NCI-H82 (cell line): ENCODE measurements around the gene CD99.
"Not testable (repeated sequence)": the region's sequence is repeated elsewhere in the genome, so short reads cannot be mapped to it uniquely, and the experiment has no call there.

Experiments
- DNase-seq: peaks from one replicate; lab custom pipeline; 2025; lab: John Stamatoyannopoulos, UW

CD99 gene

DNA sequence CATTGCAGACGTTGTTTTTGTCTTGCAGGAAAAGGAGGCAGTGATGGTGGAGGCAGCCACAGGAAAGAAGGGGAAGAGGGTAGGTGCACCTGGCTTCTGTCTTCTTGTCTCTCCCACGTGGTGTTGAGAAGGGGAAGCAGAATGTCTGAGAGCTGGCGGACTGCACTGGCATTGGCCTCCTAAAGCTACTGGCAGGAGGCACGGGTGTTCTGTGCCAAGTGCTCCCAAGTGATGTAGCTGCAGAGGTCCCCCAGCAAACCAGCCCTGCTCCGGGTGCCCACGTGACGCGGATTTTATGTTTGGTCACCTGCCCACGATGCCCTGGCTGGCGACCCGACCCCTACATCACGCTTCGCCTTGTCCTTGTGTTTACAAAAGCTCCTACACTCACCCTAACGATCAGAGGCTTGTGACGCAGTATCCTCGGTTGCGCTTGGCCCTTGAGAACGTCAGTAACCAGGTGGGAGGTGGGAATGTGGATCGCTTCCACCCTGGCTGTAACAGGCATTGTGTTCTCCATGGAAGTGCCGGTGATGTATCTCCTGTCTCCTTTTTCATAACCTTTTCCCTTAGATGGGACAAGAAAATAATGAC is 32.3 kb downstream of the CD99 start:
- no peak for DNase-seq

DNA sequence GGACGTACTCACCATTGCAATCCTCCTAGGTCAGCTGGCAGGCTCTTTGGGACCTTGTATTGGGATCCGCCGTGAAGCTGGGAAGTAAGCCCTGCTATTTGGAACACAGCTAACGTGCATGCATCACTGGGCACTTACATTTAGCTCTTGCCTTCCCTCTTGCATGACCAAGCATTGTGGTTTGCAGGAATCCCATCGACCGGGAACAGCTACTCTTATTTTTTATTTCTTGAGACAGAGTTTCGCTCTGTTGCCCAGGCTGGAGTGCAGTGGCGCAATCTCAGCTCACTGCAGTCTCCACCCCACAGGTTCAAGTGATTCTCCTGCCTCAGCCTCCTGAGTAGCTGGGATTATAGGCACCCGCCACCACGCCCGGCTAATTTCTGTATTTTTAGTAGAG is 36.2 kb downstream of the CD99 start:
- not testable (repeated sequence) for DNase-seq

DNA sequence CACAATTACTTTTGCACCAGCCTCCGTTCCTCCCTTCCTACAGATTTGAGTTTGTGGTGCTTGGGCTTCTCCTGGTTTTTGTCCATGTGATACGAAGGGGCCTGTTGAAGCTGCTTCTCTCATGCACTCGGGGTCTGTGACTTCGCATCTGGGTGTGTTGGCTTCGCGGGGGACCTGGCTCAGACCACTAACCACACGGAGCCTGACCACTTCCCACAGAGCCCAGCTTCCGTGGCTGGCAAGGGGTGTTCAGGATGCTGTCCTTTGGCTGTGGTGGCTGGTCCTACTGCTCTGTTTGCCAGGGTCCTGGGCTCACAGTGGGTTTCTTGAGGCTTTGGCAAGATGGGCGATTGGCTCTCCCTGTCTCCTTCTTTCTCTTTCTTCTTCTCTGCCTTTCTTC is 41.0 kb downstream of the CD99 start:
- no peak for DNase-seq

DNA sequence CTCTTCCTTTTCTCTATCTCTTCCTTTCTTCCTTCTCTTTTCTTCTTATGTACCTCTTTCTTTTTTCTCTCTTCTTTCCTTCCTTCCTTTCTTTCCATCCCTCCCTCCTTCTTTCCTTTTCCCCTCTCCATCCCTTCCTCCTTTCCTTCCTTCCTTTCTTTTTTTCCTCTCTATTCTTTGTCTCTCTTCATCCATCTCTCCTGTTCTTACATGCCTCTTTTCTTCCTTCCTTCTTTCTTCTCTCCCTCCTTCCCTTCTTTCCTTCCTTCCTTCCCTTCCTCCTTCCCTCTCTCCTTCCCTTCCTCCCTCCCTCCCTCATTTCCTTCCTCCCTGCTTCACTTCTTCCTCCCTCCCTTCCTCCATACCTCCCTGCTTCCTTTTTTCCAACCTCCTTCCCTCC is 41.6 kb downstream of the CD99 start:
- no peak for DNase-seq

DNA sequence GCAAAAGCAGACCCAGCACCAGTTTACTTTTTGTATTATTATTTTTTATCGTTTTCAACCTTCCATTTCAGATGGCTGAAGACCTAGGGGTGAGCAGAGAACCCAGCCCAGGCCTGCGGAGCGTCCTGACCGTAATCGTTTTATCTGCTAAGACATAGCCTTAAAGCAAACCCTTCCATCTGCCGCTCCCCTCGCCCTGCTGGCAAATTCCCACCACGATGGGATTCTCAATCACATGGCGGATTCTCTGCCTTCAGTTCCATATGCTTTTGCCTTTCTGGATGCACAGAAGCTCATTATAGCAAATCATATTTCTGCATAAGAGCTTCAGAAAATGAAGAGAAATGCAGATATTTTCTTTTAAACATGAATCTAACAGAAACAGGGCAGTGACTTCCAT is 42.2 kb downstream of the CD99 start:
- no peak for DNase-seq

DNA sequence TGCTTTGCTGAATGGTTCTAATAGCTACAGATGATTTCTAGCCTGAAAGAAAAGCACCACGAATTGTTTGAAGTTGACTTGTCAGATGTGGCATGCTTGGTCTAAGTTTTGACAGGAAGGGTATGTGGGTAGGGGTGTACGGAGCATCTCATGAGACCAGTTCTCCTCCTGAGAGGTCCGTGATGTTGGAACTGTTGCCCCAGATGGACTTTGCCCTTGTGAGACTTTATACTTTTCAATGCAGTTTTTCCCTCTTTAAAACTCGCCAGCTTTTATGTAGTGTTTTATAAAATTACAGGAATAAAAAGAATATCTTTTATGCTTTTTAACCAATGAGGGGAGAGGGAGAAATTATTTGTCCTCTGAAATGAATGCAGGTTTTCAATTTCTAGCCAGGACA is 44.2 kb downstream of the CD99 start:
- no peak for DNase-seq

DNA sequence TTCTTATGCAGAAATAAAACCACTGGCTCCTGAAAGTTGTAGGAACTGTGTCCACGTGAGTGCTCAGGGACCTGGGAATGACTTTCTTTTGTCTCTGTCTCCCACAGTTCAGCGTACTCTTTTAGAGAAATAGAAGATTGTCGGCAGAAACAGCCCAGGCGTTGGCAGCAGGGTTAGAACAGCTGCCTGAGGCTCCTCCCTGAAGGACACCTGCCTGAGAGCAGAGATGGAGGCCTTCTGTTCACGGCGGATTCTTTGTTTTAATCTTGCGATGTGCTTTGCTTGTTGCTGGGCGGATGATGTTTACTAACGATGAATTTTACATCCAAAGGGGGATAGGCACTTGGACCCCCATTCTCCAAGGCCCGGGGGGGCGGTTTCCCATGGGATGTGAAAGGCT is 49.6 kb downstream of the CD99 start:
- no peak for DNase-seq

DNA sequence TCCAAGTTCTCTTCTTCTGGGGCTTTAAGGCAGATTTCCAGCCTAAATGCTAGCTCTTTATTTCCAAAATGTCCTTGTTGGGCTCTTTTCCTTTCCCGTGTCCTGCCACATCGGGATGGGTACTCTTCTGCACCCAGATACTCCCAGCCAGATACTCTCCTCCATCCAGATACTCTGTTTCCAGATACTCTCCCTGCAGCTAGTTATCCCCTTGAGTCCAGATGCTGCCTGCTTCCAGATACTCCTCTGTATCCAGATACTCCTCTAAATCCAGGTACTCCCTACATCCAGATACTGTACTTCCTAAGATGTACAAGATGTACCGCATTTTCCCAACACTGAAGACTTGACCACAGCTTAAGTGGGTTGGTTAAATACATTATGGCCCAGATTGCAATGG is 50.3 kb downstream of the CD99 start:
- DNase-seq = no peak

DNA sequence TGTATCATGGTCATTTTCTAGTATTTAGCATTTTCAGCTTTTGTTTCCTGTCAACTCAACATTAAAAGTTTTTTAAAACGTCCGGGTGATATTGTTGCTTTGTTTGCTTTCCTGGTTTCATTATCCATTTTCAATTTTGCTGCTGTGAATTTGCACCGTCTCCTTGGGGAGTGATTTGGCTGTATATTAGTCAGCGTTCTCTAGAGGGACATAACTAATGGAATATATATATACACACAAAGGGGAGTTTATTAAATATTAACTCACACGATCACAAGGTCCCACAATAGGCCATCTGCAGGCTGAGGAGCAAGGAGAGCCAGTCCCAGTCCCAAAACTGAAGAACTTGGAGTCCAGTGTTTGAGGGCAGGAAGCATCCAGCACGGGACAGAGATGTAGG is 55.2 kb downstream of the CD99 start:
- DNase-seq = not testable (repeated sequence)

DNA sequence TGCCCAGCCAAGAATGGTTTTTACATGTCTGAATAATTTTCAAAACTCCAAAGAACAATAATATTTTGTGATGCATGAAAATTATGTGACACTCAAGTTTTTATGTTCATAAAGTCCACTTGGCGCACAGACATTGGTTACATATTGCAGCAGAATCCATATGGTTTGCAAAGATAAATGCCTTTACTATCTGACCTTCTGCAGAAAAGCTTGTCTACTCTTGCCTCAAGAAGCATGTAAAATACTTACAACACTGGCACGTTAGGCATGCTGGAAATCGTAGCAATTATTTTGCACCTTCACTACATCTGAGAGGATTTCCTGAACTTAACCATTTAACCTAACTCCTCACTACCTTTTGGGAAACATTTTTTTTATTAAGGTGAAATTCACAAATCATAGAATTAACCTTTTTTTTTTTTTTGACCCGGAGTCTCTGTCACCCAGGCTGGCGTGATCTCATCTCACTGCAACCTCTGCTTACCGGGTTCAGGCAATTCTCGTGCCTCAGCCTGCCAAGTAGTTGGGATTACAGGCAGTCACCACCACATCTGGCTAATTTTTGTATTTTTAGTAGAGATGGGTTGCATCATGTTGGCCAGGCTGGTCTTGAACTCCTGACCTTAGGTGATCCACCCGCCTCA is 57.2 kb downstream of the CD99 start:
- DNase-seq = no peak

DNA sequence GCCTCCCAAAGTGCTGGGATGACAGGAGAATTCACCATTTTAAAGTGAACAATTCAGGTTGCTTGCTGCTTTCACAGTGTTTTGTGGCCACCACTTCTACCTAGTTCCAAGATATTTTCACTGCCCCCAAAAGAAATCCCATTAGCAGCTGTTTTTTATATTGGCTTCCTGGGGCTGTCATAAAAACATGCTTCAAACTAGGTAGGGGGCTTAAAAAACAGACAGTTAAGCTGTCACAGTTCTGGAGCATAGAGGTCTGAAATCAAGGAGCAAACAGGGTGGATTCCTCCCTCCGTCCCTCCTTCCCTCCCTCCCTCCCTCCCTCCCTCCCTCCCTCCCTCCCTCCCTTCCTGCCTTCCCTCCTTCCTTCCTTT is 57.7 kb downstream of the CD99 start:
- DNase-seq = no peak

DNA sequence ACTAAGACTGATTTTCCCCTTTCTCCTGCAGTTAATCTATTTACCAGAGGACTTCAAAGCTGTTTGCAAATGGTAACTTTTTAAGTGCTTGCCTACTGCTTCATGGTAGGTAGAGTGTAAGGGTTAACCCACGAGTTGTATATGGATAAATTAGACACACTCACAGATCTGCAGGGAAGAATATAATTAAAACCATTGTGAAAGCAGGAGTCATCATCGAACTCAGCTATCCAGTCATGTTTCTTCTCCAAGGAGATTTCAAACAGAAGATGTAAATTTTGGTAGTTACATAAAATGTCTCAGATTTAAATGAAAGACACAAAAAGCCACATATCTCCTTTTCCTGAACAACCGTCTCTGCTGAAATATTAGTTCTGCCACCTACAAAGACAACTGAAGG is 60.2 kb downstream of the CD99 start:
- no peak for DNase-seq

DNA sequence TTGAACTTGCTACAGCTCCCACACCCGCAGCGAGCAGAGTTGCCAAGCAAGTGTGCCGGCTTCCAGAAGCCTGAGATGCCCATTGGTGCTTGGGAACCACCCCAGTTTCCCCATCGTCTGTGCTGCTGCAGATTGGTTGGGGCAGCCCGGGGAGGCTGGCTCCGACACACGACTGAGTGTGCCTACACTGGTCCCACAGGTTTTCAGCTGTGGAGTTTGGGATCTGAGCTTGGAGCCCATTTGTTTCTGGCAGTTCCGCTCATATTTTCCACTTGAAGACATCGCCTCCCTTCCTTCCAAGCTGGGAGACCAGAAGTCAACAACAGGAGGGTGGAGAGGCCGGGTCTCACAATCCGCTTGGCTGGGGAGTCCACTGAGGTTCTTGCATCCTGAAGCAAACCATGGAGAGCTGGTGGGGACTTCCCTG is 60.8 kb downstream of the CD99 start, which contains the start of gene XG:
Gene XG, plus strand, starts transcription at position 167 of the 427 bp plus-strand sequence. Its CDS starts 235 bp downstream, at position 402.
- not testable (repeated sequence) for DNase-seq

DNA sequence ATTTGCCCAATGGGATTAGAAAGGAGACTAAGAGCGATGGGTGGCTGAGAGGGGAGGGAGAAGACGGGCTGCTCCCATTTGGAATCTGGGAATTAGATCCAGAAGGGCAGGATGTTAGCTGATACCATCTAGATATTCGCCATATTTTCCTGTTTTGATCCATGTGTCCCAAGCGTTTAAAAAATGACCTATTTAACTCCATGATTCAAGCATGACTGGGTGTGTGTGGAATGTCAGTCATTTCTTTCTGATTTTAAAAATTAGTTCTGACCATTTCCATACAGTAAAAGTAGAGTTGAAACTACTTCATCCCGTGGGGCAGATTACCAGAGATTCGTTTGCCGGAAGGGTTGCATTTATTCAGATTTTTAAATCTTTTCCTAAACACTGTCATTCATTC is 61.3 kb downstream of the CD99 start:
- DNase-seq = not testable (repeated sequence)

DNA sequence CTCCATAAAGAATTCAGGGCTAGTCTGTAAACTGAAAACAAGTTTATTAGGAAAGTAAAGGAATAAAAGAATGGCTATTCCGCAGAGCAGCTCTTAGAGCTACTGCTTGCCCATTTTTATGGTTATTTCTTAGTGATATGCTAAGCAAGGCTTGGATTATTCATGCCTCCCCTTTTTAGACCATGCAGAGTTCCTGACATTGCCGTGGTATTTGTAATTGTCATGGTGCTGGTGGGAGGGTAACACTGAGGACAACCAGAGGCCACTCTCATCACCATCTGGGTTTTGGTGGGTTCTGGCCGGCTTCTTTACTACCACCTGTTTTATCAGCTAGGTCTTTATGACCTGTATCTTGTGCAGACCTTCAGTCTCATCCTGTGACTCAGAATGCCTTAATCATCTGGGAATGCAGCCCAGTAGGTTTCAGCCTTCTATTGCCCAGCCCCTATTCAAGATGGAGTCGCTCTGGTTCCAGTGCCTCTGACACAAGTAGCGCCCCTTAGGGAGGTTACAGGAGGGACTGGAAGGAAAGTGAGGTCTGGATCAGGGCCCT is 64.1 kb downstream of the CD99 start:
- not testable (repeated sequence) for DNase-seq

DNA sequence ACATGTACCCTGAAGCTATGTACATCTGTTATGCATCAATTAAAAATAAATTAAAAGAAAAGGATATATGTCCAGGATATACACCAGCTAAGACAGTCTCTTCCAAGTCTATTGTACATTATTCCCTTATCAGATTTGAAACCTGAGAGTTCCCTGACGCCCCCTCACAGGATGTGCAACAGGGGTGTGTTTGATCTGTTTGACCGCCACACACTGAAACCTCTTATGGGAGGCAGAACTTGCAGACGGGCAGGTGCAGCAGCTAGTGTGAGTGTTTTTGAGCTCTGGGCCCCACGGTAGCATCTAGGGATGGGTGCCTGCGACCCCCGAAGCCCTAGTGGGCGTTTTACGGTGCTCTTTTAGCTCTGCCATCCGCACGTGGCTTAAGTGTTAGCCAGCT is 65.5 kb downstream of the CD99 start:
- no peak for DNase-seq

DNA sequence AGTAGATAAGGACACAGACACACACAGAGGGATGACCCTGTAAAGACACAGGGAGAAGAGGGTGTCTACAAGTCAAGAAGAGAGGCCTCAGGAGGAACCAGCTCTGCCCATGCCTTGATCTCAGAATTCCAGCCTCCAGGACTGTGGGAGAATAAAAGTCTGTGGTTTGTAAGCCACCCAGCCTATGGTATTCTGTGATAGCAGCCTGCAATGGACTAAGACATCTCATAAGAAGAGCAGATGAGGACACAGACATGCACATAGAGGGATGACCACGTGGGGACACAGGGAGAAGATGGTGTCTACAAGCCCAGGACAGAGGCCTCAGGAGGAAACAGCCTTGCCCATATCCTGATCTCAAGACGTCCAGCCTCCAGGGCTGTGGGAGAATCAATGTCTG is 70.2 kb downstream of the CD99 start:
- DNase-seq = no peak

DNA sequence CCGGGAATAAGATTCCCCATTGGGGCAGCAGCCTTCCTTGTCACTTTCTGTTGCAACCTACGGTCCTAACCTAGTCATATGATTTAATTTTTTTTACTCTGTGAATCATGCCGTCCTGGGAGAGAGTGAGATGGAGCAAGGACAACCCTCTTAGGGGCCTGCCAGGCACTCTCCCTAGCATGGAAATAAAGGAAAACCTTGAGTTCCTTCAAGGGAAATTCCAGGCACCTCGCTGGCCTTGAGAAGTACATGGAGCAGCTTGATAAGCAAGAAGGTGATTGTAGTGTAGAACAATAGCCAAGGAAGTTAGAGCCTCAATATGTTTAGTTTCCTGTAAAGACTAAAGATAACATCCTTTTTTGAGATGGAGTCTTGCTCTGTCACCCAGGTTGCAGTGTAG is 71.6 kb downstream of the CD99 start:
- not testable (repeated sequence) for DNase-seq

DNA sequence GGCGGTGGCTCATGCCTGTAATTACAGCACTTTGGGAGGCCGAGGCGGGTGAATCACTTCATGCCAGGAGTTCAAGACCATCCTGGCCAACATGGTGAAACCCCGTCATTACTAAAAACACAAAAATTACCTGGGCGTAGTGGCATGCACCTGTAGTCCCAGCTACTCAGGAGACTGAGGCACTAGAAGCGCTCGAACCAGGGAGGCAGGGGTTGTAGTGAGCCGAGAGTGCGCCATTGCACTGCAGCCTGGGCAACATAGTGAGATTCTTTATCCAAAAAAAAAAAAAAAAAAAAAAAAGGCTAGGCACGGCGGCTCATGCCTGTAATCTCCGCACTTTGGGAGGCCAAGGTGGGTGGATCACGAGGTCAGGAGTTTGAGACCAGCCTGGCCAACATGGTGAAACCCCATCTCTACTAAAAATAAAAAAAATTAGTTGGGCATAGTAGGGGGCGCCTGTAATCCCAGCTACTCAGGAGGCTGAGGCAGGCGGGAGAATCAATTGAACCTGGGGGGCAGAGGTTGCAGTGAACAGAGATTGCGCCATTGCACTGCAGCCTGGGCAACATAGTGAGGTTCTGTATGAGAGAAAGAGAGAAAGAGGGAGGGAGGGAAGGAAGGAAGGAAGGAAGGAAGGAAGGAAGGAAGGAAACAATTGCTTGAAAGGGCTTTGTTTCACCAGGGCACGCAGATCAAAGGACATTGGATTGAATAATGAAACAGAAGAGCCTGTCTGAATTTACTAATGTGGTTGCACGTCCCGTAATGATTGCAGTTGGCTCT is 73.9 kb downstream of the CD99 start:
- DNase-seq = not testable (repeated sequence)

DNA sequence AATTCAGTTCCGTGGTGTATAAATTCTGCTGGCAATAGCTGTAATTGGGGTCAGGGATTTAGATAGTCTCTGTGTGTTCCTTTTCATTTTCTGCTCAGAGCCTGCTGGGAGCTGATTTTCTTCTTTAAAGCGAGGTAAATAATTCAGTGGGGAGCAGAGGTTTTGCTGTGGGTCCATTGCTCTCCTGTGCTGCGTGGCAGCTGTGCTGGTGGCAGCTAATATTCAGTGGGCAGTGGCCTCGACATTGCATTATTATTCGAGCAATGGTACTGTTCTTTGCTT is 74.4 kb downstream of the CD99 start:
- no peak for DNase-seq

DNA sequence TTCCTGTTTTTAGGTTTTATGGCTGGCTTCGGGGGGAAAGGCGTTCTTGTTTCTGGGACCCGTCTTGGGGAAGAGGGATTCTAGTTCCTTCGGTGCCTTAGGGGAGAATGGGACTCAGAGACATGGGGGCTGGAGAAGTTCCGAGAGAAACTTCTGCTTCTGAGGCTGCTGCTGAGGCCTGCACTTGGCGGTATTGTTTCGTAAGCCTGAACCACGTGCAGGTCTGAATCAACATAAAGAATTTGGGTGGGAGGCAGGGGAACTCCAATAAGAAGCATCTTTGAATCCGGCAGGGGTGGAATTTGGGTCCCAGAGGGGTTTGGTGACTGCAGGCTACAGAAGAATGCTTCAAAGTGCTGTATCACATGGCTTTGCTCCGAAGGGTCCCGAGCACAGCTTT is 75.8 kb downstream of the CD99 start:
- no peak for DNase-seq

DNA sequence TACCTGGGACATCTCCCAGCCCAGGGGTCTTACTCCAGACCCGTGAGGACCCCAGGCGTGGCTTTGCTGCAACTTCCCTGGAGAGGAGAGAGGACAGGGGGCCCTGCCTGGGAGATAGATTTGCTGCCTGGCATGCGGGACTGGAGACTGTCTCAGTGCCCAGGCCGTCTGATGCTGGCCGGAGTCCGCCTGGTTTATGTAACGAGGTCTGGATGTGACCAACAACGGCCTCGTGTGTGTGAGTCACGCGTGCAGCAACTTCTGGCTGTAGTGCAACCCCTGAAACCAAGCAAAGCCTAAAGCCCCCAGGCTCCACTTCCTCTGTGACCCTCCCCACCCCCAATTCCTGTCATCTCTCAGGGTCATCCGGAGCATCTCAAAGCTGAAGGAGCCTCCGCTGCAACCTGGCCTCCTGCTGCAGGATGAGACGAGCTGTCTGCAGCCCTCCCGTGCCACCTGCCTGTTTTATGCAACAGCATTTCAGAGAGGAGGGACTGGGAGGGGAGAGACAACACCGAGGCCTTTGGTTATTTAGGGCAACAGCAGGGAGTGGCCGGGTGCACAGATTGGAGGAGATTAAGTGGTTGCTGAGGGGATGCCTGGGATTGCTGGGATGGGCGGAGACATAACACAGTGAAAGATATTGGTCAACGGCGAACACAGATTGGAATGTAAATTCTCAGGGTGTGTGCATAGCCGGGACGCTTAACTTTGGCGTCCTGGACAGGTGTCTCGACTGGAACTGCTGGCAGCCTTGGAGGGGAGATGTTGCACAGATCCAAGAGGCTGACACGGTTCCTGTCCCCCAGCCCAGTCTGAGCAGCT is 76.7 kb downstream of the CD99 start:
- DNase-seq = peak; percentile 95
